Lower leg skin (tissue), 3 donors: ENCODE measurements around the gene SCGB2A2.

Experiments
- POLR2A ChIP-seq, 2 donors: fragments of 450-650 bp; IDR thresholded peaks; one replicate each; pipeline ENCODE4 v1.6.1; 2016 to 2017; ENCODE audit warnings: antibody characterized with exemption in 2 of 2, mild to moderate bottlenecking in 1 of 2, moderate library complexity in 1 of 2
- TF ChIP-seq, protein P1 (sequence below), 3 donors: fragments of 450-650 bp; IDR thresholded peaks; one replicate each; pipeline ENCODE4 v1.5.1; 2016; ENCODE audit warnings: antibody characterized with exemption in 3 of 3, mild to moderate bottlenecking in 3 of 3, moderate library complexity in 2 of 3

GRCh38 chr11:62306227-62306626 is 36.3 kb downstream of the SCGB2A2 start:
- TF ChIP-seq, protein P1, sequence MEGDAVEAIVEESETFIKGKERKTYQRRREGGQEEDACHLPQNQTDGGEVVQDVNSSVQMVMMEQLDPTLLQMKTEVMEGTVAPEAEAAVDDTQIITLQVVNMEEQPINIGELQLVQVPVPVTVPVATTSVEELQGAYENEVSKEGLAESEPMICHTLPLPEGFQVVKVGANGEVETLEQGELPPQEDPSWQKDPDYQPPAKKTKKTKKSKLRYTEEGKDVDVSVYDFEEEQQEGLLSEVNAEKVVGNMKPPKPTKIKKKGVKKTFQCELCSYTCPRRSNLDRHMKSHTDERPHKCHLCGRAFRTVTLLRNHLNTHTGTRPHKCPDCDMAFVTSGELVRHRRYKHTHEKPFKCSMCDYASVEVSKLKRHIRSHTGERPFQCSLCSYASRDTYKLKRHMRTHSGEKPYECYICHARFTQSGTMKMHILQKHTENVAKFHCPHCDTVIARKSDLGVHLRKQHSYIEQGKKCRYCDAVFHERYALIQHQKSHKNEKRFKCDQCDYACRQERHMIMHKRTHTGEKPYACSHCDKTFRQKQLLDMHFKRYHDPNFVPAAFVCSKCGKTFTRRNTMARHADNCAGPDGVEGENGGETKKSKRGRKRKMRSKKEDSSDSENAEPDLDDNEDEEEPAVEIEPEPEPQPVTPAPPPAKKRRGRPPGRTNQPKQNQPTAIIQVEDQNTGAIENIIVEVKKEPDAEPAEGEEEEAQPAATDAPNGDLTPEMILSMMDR (IDR thresholded peaks at IDR 0.05), result no peak
- no peak for TF ChIP-seq POLR2A (IDR thresholded peaks at IDR 0.05)
